ENCODE measurements around the gene C20orf144.
A peak's percentile ranks its signal among the peaks of the same experiment; 100 is the strongest.
"Not testable (repeated sequence)": the region's sequence is repeated elsewhere in the genome, so short reads cannot be mapped to it uniquely, and the experiment has no call there.

The C20orf144 gene

GRCh38 chr20:33662172-33662571 is at the start of gene C20orf144:
TSS of gene C20orf144 (plus strand) at chr20:33662327. CDS start at chr20:33662346, 19 bp downstream.
- ATAC-seq = no peak
- Mint-ChIP-seq H3K9me3 (no peaks in the 10 kb centered on the region), H3K4me1 (peaks cover 35% of the 10 kb centered on the region), H3K4me3 (peak within 1 kb of the TSS; percentile 85), H3K36me3 (peaks cover 6% of the 10 kb centered on the region), H3K27me3 (no peaks in the 10 kb centered on the region), H3K27ac (peak within 1 kb of the TSS; percentile 71)

GRCh38 chr20:33621717-33622400 is 40.3 kb upstream of the C20orf144 start:
- ATAC-seq = no peak
- no peak overlapping the region for H3K4me3 Mint-ChIP-seq
- no peaks in the 10 kb centered on the region for H3K27me3 Mint-ChIP-seq
- H3K9me3 Mint-ChIP-seq = no peaks in the 10 kb centered on the region
- H3K4me1 Mint-ChIP-seq = peaks cover 14% of the 10 kb centered on the region
- H3K36me3 Mint-ChIP-seq = peaks cover 56% of the 10 kb centered on the region
- no peak overlapping the region for H3K27ac Mint-ChIP-seq

DNA sequence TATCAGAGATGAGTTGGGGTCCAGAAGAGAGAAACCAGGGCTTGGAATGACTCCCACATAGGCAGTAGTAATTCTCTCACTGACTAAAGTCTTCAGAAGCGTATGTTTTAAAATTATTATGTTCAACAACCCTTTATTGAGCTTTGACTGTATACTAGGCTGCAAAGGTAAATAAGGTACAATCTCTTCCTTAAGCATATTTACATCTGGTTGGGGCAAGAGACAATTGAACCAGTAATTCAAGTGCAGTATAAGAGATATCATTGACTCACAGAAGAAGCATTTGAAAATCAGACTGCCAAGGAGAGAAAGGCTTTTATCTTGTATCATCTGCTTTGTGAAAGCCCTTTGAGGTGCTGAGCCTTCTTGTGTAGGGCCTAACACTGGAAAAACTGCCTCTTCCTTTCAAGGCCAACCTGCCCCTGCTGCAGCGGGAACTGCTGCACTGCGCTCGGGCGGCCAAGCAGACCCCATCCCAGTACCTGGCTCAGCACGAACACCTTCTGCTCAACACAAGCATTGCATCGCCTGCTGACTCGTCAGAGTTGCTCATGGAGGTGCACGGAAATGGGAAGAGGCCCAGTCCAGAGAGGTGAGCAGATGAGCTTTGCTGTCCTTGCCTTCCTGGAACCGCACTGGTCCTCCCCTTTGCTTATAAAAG is 39.3 kb upstream of the C20orf144 start:
- H3K4me1 Mint-ChIP-seq = peaks cover 14% of the 10 kb centered on the region
- no peaks in the 10 kb centered on the region for H3K27me3 Mint-ChIP-seq
- H3K36me3 Mint-ChIP-seq = peaks cover 59% of the 10 kb centered on the region
- no peaks in the 10 kb centered on the region for H3K9me3 Mint-ChIP-seq
- H3K4me3 Mint-ChIP-seq = no peak overlapping the region
- ATAC-seq = no peak
- H3K27ac Mint-ChIP-seq = no peak overlapping the region

- peaks cover 14% of the 10 kb centered on the region for H3K4me1 Mint-ChIP-seq
- ATAC-seq = no peak
- peak overlapping the region; percentile 53 for H3K27ac Mint-ChIP-seq
- H3K27me3 Mint-ChIP-seq = no peaks in the 10 kb centered on the region
- H3K36me3 Mint-ChIP-seq = peaks cover 64% of the 10 kb centered on the region
- H3K4me3 Mint-ChIP-seq = no peak overlapping the region
- no peaks in the 10 kb centered on the region for H3K9me3 Mint-ChIP-seq
These were observed 37.7 kb upstream of the C20orf144 start for GRCh38 chr20:33624399-33624798.

- H3K4me3 Mint-ChIP-seq = no peak overlapping the region
- no peaks in the 10 kb centered on the region for H3K27me3 Mint-ChIP-seq
- peak overlapping the region; percentile 53 for H3K27ac Mint-ChIP-seq
- no peaks in the 10 kb centered on the region for H3K9me3 Mint-ChIP-seq
- peaks cover 14% of the 10 kb centered on the region for H3K4me1 Mint-ChIP-seq
- peaks cover 77% of the 10 kb centered on the region for H3K36me3 Mint-ChIP-seq
- no peak for ATAC-seq
These were observed 35.9 kb upstream of the C20orf144 start for GRCh38 chr20:33626190-33626589.

DNA sequence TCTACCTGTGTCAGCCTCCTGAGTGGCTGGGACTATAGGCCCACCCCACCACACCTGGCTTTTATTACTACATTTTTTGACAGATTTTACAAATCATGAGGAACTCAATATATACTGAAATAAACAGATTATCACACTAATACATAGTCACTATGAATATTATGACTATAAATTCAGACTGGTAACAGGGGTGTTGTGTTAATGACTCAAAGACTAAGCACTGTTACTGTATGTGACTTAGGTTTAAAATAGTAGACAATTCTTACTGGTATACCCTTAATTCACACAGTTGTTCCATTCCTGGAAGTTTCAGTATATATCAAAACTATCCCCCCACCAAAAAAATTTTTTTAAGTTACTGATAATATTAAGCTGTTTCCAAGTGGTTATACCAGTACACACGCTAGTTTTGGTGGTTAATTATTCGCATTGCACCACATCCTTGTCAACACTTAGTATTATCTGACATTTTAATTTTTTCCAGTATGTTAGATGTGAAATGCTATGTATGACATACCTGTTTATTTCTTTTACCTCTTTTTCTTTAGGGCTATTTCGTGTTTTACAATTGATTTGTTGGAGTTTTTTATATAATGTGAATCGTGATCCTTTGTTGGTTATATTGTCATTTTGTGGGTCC is 34.4 kb upstream of the C20orf144 start:
- Mint-ChIP-seq H3K27ac (no peak overlapping the region), H3K9me3 (no peaks in the 10 kb centered on the region), H3K36me3 (peaks cover 77% of the 10 kb centered on the region), H3K4me3 (no peak overlapping the region), H3K4me1 (peaks cover 14% of the 10 kb centered on the region), H3K27me3 (no peaks in the 10 kb centered on the region)
- no peak for ATAC-seq

GRCh38 chr20:33629533-33629932 is 32.6 kb upstream of the C20orf144 start:
- peaks cover 7% of the 10 kb centered on the region for H3K4me1 Mint-ChIP-seq
- no peaks in the 10 kb centered on the region for H3K27me3 Mint-ChIP-seq
- H3K36me3 Mint-ChIP-seq = peaks cover 66% of the 10 kb centered on the region
- H3K4me3 Mint-ChIP-seq = no peak overlapping the region
- no peaks in the 10 kb centered on the region for H3K9me3 Mint-ChIP-seq
- no peak overlapping the region for H3K27ac Mint-ChIP-seq
- no peak for ATAC-seq

DNA sequence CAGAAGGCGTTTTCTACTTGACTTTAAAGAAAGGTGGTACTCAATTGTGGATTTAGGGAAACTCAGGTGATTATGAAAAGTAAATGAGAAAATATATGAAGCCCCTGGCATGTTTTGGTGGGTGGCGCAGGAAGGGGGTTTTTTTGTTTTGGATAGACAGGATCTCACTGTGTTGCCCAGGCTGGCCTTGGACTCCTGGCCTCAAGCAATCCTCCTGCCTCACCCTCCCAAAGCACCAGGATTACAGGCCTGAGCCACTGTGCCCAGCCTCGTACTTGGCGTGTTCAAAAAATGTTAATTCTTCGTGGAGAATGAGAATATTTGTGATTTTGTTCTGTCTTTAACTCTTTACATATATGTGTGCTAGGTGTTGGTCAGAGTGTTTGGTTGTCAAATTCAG is 32.1 kb upstream of the C20orf144 start:
- ATAC-seq = no peak
- Mint-ChIP-seq H3K36me3 (peaks cover 61% of the 10 kb centered on the region), H3K4me3 (no peak overlapping the region)

GRCh38 chr20:33630507-33630906 is 31.6 kb upstream of the C20orf144 start:
- Mint-ChIP-seq H3K9me3 (no peaks in the 10 kb centered on the region), H3K36me3 (peaks cover 56% of the 10 kb centered on the region), H3K27me3 (no peaks in the 10 kb centered on the region), H3K27ac (no peak overlapping the region), H3K4me1 (no peaks in the 10 kb centered on the region), H3K4me3 (no peak overlapping the region)
- ATAC-seq = no peak

More for the DNA sequence above, 32.1 kb upstream of the C20orf144 start:
- Mint-ChIP-seq H3K4me1 (peaks cover 2% of the 10 kb centered on the region), H3K27me3 (no peaks in the 10 kb centered on the region), H3K9me3 (no peaks in the 10 kb centered on the region), H3K27ac (no peak overlapping the region)

DNA sequence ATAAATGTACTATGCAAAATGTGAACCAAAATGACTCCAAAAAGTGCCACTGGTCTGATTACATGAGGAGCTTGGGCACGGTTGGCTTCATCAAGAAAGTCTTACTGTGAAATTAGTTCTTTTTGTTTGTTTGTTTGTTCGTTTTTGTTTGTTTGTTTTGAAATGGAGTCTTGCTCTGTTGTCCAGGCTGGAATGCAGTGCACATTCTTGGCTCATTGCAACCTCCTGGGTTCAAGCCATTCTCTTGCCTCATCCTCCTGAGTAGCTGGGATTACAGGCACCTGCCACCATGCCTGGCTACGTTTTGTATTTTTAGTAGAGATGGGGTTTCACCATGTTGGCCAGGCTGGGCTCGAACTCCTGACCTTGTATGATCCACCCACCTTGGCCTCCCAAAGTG is 30.2 kb upstream of the C20orf144 start:
- H3K27me3 Mint-ChIP-seq, H3K4me3 Mint-ChIP-seq, H3K27ac Mint-ChIP-seq, ATAC-seq, H3K9me3 Mint-ChIP-seq, H3K4me1 Mint-ChIP-seq: not testable (repeated sequence)
- peaks cover 51% of the 10 kb centered on the region for H3K36me3 Mint-ChIP-seq

GRCh38 chr20:33635341-33635740 is 26.8 kb upstream of the C20orf144 start:
- Mint-ChIP-seq H3K27me3 (no peaks in the 10 kb centered on the region), H3K36me3 (peaks cover 46% of the 10 kb centered on the region), H3K4me3 (no peak overlapping the region), H3K4me1 (no peaks in the 10 kb centered on the region), H3K27ac (no peak overlapping the region), H3K9me3 (no peaks in the 10 kb centered on the region)
- no peak for ATAC-seq

DNA sequence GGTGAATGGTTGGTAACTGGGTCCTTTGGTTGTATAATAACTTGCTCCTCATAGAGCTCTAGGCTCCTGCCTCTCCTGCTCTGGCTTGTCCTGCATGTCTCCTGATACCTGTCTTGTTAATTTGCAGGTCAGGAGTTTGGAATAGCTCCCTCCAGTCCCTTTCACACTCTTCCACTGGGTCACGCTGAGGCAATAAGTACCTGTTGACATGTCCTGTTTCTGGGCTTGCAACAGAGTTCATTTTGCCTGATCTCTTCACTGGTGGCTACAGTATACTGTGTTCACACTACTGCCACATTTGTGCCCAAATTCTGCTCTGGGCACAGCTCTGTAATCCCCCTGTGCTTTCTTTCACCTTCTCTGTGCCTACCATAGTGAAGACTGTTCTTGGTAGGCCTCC is 25.4 kb upstream of the C20orf144 start:
- H3K27ac Mint-ChIP-seq = no peak overlapping the region
- no peaks in the 10 kb centered on the region for H3K4me1 Mint-ChIP-seq
- H3K36me3 Mint-ChIP-seq = peaks cover 46% of the 10 kb centered on the region
- no peak for ATAC-seq
- H3K9me3 Mint-ChIP-seq = no peaks in the 10 kb centered on the region
- H3K27me3 Mint-ChIP-seq = no peaks in the 10 kb centered on the region
- H3K4me3 Mint-ChIP-seq = no peak overlapping the region

GRCh38 chr20:33640287-33640686 is 21.8 kb upstream of the C20orf144 start:
- Mint-ChIP-seq H3K9me3 (no peaks in the 10 kb centered on the region), H3K36me3 (peaks cover 49% of the 10 kb centered on the region), H3K4me1 (no peaks in the 10 kb centered on the region), H3K4me3 (no peak overlapping the region), H3K27ac (no peak overlapping the region), H3K27me3 (no peaks in the 10 kb centered on the region)
- no peak for ATAC-seq

DNA sequence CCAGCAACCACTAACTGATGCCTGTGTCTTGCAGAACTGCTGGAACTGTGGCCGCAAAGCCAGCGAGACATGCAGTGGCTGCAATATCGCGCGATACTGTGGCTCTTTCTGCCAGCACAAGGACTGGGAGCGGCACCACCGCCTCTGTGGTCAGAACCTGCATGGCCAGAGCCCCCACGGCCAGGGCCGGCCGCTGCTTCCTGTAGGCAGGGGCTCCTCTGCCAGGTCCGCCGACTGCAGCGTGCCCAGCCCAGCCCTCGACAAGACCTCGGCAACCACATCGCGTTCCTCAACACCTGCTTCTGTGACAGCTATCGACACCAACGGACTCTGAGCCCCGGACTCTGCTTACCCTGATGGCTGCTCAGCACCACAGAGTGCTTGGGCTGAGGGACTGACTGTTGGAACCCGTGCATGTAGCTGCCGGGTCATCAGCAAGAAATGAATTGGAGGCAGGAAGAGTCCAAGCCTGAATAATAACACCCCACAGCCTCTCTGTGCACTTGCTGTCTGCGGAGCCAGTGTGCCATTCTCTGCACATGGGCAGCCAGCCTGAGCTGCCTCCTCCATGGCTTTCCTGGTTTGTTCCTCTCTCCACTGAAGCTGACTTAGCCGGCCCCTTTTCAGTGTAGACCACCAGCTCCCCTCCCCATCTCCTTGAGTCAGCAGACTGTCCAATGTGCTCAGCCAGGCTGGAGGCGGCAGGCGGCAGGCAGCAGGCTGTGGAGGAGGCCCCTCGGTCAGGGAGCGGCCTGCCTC is 17.6 kb upstream of the C20orf144 start:
- H3K4me1 Mint-ChIP-seq = peaks cover 12% of the 10 kb centered on the region
- ATAC-seq = no peak
- no peak overlapping the region for H3K4me3 Mint-ChIP-seq
- no peak overlapping the region for H3K27ac Mint-ChIP-seq
- no peaks in the 10 kb centered on the region for H3K9me3 Mint-ChIP-seq
- H3K27me3 Mint-ChIP-seq = no peaks in the 10 kb centered on the region
- H3K36me3 Mint-ChIP-seq = peaks cover 39% of the 10 kb centered on the region

DNA sequence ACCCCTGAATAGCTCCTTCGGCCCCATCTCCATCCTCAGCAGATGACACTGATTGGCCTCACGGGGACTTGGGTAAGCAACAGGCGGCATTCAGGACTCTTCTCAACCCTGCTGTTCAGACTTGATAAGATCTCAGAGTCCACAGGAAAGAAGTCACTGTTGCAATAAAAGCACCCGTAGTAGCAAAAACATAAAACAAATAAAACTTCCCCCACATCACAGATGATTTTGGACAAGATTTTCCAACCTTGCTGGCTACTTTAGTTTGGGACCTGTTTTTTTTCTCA is 17.1 kb upstream of the C20orf144 start:
- no peaks in the 10 kb centered on the region for H3K9me3 Mint-ChIP-seq
- ATAC-seq = no peak
- peaks cover 34% of the 10 kb centered on the region for H3K36me3 Mint-ChIP-seq
- H3K27me3 Mint-ChIP-seq = no peaks in the 10 kb centered on the region
- no peak overlapping the region for H3K27ac Mint-ChIP-seq
- H3K4me3 Mint-ChIP-seq = no peak overlapping the region
- H3K4me1 Mint-ChIP-seq = peaks cover 12% of the 10 kb centered on the region
